Loucy (cell line): ENCODE results near the gene SLC17A9.

Experiments
- EZH2phosphoT487 ChIP-seq: fragments of 200-600 bp; IDR thresholded peaks from 2 replicates; pipeline ENCODE4 v1.6.1; 2018; ENCODE audit warnings: antibody characterized with exemption, mild to moderate bottlenecking, moderate library complexity, borderline replicate concordance
- TF ChIP-seq, protein P1 (sequence below): fragments of 200-600 bp; sonication (generic); conservative IDR thresholded peaks from 2 replicates; pipeline ENCODE4 v1.5.1; 2014; ENCODE audit warnings: mild to moderate bottlenecking, antibody characterized with exemption, low read length

DNA sequence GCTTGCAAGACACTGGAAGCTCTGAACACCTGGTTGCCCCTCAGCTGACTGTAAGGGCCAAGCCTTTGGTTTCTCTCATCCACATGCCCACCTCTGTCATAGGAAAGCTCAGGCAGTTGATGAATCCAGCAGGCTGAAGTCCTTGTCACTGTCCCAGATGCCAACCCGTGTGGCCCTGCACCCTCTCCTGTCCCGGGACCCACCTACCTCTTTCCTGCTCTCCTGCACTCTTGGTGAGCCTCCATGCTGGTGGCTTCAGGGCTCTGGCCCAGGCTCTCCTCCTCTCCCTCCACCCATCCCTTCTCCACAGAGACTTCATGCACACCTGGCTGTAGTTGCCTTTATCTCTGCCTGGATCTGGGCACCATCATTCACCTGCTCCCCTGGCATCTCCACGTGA, 18.5 kb upstream of the SLC17A9 start:
- TF ChIP-seq, protein P1, sequence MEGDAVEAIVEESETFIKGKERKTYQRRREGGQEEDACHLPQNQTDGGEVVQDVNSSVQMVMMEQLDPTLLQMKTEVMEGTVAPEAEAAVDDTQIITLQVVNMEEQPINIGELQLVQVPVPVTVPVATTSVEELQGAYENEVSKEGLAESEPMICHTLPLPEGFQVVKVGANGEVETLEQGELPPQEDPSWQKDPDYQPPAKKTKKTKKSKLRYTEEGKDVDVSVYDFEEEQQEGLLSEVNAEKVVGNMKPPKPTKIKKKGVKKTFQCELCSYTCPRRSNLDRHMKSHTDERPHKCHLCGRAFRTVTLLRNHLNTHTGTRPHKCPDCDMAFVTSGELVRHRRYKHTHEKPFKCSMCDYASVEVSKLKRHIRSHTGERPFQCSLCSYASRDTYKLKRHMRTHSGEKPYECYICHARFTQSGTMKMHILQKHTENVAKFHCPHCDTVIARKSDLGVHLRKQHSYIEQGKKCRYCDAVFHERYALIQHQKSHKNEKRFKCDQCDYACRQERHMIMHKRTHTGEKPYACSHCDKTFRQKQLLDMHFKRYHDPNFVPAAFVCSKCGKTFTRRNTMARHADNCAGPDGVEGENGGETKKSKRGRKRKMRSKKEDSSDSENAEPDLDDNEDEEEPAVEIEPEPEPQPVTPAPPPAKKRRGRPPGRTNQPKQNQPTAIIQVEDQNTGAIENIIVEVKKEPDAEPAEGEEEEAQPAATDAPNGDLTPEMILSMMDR: no peak
- TF ChIP-seq EZH2phosphoT487: no peak
